IMR-90 (cell line): ENCODE data around the gene HOXB8. TPM values are rescaled to one million over a fixed set of nuclear protein-coding genes. Genes with fewer than 3 reads are reported as not detected.

Experiments used
- ATAC-seq: fragments of 200-7000 bp; cut with Tn5 transposase; 2 replicates; pipeline ENCODE4 v1.9.1; 2020; ENCODE audit warnings: low read depth, mild to moderate bottlenecking, moderate library complexity
- BruUV-seq: library from RNA; stranded (reverse); fragments of 400-500 nt; replicated peaks from 2 replicates; lab custom pipeline; 2021; lab: Mats Ljungman, UMichigan
- CTCF ChIA-PET: fragments of 300-600 bp; formaldehyde crosslinking; extraction: SDS; loops from one replicate; lab custom pipeline; 2021; ENCODE audit warnings: antibody characterized with exemption; lab: Yijun Ruan, JAX
- POLR2A ChIA-PET: fragments of 300-600 bp; sonication (Branson Sonifier 250); formaldehyde crosslinking; loops from one replicate; lab custom pipeline; 2022; ENCODE audit warnings: antibody characterized with exemption; ENCODE audit not compliant: unreplicated experiment; lab: Charles Lee
- DNase-seq: peaks from one replicate; pipeline ENCODE4 v3.0.0; 2013
- H2AFZ ChIP-seq: replicated peaks from 2 replicates; pipeline ENCODE3; 2013; ENCODE audit warnings: low read length, mild to moderate bottlenecking; ENCODE audit not compliant: poor library complexity
- H2AK5ac ChIP-seq: 2 replicates; pipeline ENCODE4 v1.6.1; 2013; ENCODE audit warnings: low read depth, low read length, inconsistent platforms
- H2AK9ac ChIP-seq: replicated peaks from 2 replicates; pipeline ENCODE3; 2013; ENCODE audit warnings: mild to moderate bottlenecking, low read depth, low read length, moderate library complexity; ENCODE audit not compliant: poor library complexity
- H2BK120ac ChIP-seq: 2 replicates; pipeline ENCODE4 v1.6.1; 2013; ENCODE audit warnings: low read depth, low read length, inconsistent platforms
- H2BK15ac ChIP-seq: 3 replicates; pipeline ENCODE4 v1.6.1; 2013; ENCODE audit warnings: low read depth, low read length, inconsistent platforms
- H2BK20ac ChIP-seq: 2 replicates; pipeline ENCODE4 v1.6.1; 2013; ENCODE audit warnings: low read depth, mild to moderate bottlenecking, inconsistent platforms, low read length, moderate library complexity
- H2BK5ac ChIP-seq: 2 replicates; pipeline ENCODE4 v1.6.1; 2013; ENCODE audit warnings: mild to moderate bottlenecking, low read depth, low read length, inconsistent platforms; ENCODE audit not compliant: poor library complexity, severe bottlenecking
- H3K14ac ChIP-seq: replicated peaks from 2 replicates; pipeline ENCODE4 v1.6.1; 2013; ENCODE audit warnings: low read depth, low read length, inconsistent platforms
- H3K18ac ChIP-seq: 2 replicates; pipeline ENCODE4 v1.6.1; 2013; ENCODE audit warnings: low read depth, low read length, control low read depth
- H3K23ac ChIP-seq: 2 replicates; pipeline ENCODE4 v1.6.1; 2013; ENCODE audit warnings: low read depth, low read length, inconsistent platforms
- H3K27ac ChIP-seq: 2 replicates; pipeline ENCODE4 v1.5.1; 2013; ENCODE audit warnings: mild to moderate bottlenecking, control low read depth, low read length; ENCODE audit not compliant: insufficient read depth
- H3K27me3 ChIP-seq: 2 replicates; pipeline ENCODE4 v1.6.1; 2013; ENCODE audit warnings: low read length; ENCODE audit not compliant: control insufficient read depth, insufficient read depth
- H3K36me3 ChIP-seq: 2 replicates; pipeline ENCODE4 v1.6.1; 2013; ENCODE audit warnings: low read length, mixed read lengths; ENCODE audit not compliant: control insufficient read depth, insufficient read depth
- H3K4ac ChIP-seq: 2 replicates; pipeline ENCODE4 v1.6.1; 2013; ENCODE audit warnings: low read depth, low read length, inconsistent platforms
- H3K4me1 ChIP-seq: 2 replicates; pipeline ENCODE4 v1.6.1; 2013; ENCODE audit warnings: low read length, mixed read lengths; ENCODE audit not compliant: control insufficient read depth, insufficient read depth
- H3K4me2 ChIP-seq: 2 replicates; pipeline ENCODE4 v1.6.1; 2013; ENCODE audit warnings: low read depth, mild to moderate bottlenecking, control low read depth, low read length, moderate library complexity
- H3K4me3 ChIP-seq: 2 replicates; pipeline ENCODE4 v1.5.1; 2013; ENCODE audit warnings: low read depth, mild to moderate bottlenecking, control low read depth, low read length, moderate library complexity; ENCODE audit not compliant: insufficient read depth
- H3K56ac ChIP-seq: 2 replicates; pipeline ENCODE4 v1.6.1; 2013; ENCODE audit warnings: low read length, inconsistent platforms; ENCODE audit not compliant: insufficient read depth; ENCODE audit errors: extremely low read depth
- H3K79me1 ChIP-seq, 2 experiments: 2 replicates each; pipeline ENCODE4 v1.6.1; 2013; ENCODE audit warnings: low read length in 2 of 2, inconsistent platforms in 1 of 2, low read depth in 1 of 2
- H3K9ac ChIP-seq: 2 replicates; pipeline ENCODE4 v1.6.1; 2013; ENCODE audit warnings: low read depth, low read length, control low read depth
- H3K9me1 ChIP-seq: 2 replicates; pipeline ENCODE4 v1.6.1; 2013; ENCODE audit warnings: low read length, inconsistent platforms; ENCODE audit not compliant: insufficient read depth
- H3K9me3 ChIP-seq: 2 replicates; pipeline ENCODE4 v1.6.1; 2013; ENCODE audit warnings: low read length; ENCODE audit not compliant: control insufficient read depth, insufficient read depth
- H4K20me1 ChIP-seq: 2 replicates; pipeline ENCODE4 v1.6.1; 2013; ENCODE audit warnings: low read length, inconsistent platforms; ENCODE audit not compliant: insufficient read depth
- H4K5ac ChIP-seq: 2 replicates; pipeline ENCODE4 v1.6.1; 2013; ENCODE audit warnings: mild to moderate bottlenecking, low read depth, low read length, control low read depth
- H4K8ac ChIP-seq, 2 experiments: 2 replicates each; pipeline ENCODE4 v1.6.1; 2013; ENCODE audit warnings: low read depth in 2 of 2, low read length in 2 of 2, control low read depth in 1 of 2, inconsistent platforms in 1 of 2
- H4K91ac ChIP-seq: 2 replicates; pipeline ENCODE4 v1.6.1; 2013; ENCODE audit warnings: low read depth, low read length, inconsistent platforms; ENCODE audit not compliant: insufficient read depth
- BHLHE40 ChIP-seq: fragments of 150-350 bp; IDR thresholded peaks from 2 replicates; pipeline ENCODE4 v1.6.1; 2016; ENCODE audit warnings: mild to moderate bottlenecking, low read depth, low read length
- CEBPB ChIP-seq: IDR thresholded peaks from 2 replicates; pipeline ENCODE4 v1.6.1; 2012; ENCODE audit warnings: low read depth, low read length, improper control_type of control experiment
- CHD1 ChIP-seq: IDR thresholded peaks from 2 replicates; pipeline ENCODE4 v1.6.1; 2012; ENCODE audit warnings: low read depth, low read length, improper control_type of control experiment
- CTCF ChIP-seq: conservative IDR thresholded peaks from 2 replicates; pipeline ENCODE4 v1.5.1; 2012; ENCODE audit warnings: mild to moderate bottlenecking, low read depth, low read length, improper control_type of control experiment
- ELK1 ChIP-seq: fragments of 150-350 bp; IDR thresholded peaks from 2 replicates; pipeline ENCODE4 v1.6.1; 2016; ENCODE audit warnings: low read depth, mild to moderate bottlenecking, low read length, moderate library complexity, borderline replicate concordance
- FOS ChIP-seq: fragments of 150-350 bp; IDR thresholded peaks from 2 replicates; pipeline ENCODE4 v1.6.1; 2016; ENCODE audit warnings: low read depth, low read length
- MAFK ChIP-seq: IDR thresholded peaks from 2 replicates; pipeline ENCODE4 v1.6.1; 2012; ENCODE audit warnings: low read depth, low read length, improper control_type of control experiment
- MAZ ChIP-seq: IDR thresholded peaks from 2 replicates; pipeline ENCODE4 v1.6.1; 2012; ENCODE audit warnings: low read depth, mild to moderate bottlenecking, low read length, improper control_type of control experiment, moderate library complexity, borderline replicate concordance
- MXI1 ChIP-seq: IDR thresholded peaks from 2 replicates; pipeline ENCODE4 v1.6.1; 2012; ENCODE audit warnings: low read depth, mild to moderate bottlenecking, low read length, moderate library complexity, borderline replicate concordance
- NFE2L2 ChIP-seq: fragments of 150-350 bp; IDR thresholded peaks from 2 replicates; pipeline ENCODE4 v1.6.1; 2016; ENCODE audit warnings: low read depth, mild to moderate bottlenecking, low read length
- POLR2A ChIP-seq: IDR thresholded peaks from 2 replicates; pipeline ENCODE4 v1.6.1; 2012; ENCODE audit warnings: mild to moderate bottlenecking, low read depth, low read length
- RAD21 ChIP-seq: IDR thresholded peaks from 2 replicates; pipeline ENCODE4 v1.6.1; 2012; ENCODE audit warnings: low read length, improper control_type of control experiment
- RCOR1 ChIP-seq: IDR thresholded peaks from 2 replicates; pipeline ENCODE4 v1.6.1; 2012; ENCODE audit warnings: mild to moderate bottlenecking, low read length, improper control_type of control experiment; ENCODE audit not compliant: insufficient replicate concordance
- RFX5 ChIP-seq: IDR thresholded peaks from 2 replicates; pipeline ENCODE4 v1.8.0; 2012; ENCODE audit warnings: low read depth, mild to moderate bottlenecking, low read length, moderate library complexity
- SMC3 ChIP-seq: fragments of 150-350 bp; IDR thresholded peaks from 2 replicates; pipeline ENCODE4 v1.6.1; 2016; ENCODE audit warnings: low read depth, mild to moderate bottlenecking, antibody characterized with exemption, low read length, moderate library complexity
- WGBS, 2 experiments: methylation state at CpG; one replicate each; pipeline versions ENCODE4 v1.1.5 to v1.1.7; 2013; ENCODE audit warnings: missing lambda C conversion rate in 2 of 2; ENCODE audit not compliant: insufficient read length in 1 of 2; ENCODE audit errors: extremely low coverage in 2 of 2; 5-methylcytosine and 5-hydroxymethylcytosine counted together
- dilution Hi-C: fragments of 300-500 bp; cut with HindIII; formaldehyde crosslinking; loops from one replicate; pipeline ENCODE4 v1.14.3; 2018; ENCODE audit warnings: low sequenced_read_pairs; ENCODE audit not compliant: unreplicated experiment
- in situ Hi-C: fragments of 300-500 bp; cut with MboI; formaldehyde crosslinking; loops from 3 replicates; pipeline ENCODE4 v1.14.3; 2019; ENCODE audit warnings: low sequenced_read_pairs, inconsistent platforms, mixed read lengths
- intact Hi-C: fragments of 100-400 bp; cut with micrococcal nuclease; formaldehyde crosslinking; loops from 2 replicates; pipeline ENCODE4 v1.10.0; 2022
- polyA plus RNA-seq, 3 experiments: library from polyadenylated mRNA; depleted of rRNA; stranded (reverse); fragments of >200 nt; gene quantifications; 2 replicates each; pipeline ENCODE4 v1.2.3, GENCODE V29; 2012; ENCODE audit warnings: low replicate concordance in 1 of 3
- total RNA-seq: library from RNA; depleted of rRNA; stranded (reverse); fragments of >200 nt; gene quantifications from 2 replicates; pipeline ENCODE4 v1.2.3, GENCODE V29; 2012

Gene HOXB8
- total and polyA plus RNA-seq, 2 of the 4 experiments (the other 2 are of a cell fraction) = 0.54 to 5.3 TPM

GRCh38 chr17:48621410-48622392, 6.6 kb upstream of the HOXB8 start:
- no peak overlapping the region for H2AK9ac ChIP-seq
- CTCF ChIA-PET = interaction anchor here (0.6 to 1.2 kb wide), 3 partner anchors 9 to 286 kb away, joined by 3 read pairs; no protein-coding TSS in a partner anchor
- POLR2A ChIA-PET = no interaction called here
- TF ChIP-seq SMC3 = no peak
- TF ChIP-seq MAZ = no peak
- TF ChIP-seq CHD1 = no peak
- no peak for TF ChIP-seq RFX5
- TF ChIP-seq FOS = no peak
- no peak for TF ChIP-seq NFE2L2
- TF ChIP-seq POLR2A = no peak
- no peak for TF ChIP-seq MXI1
- TF ChIP-seq CTCF = no peak
- no peak for TF ChIP-seq BHLHE40
- TF ChIP-seq MAFK = no peak
- TF ChIP-seq RCOR1 = no peak
- no peak for TF ChIP-seq ELK1
- TF ChIP-seq RAD21 = no peak
- no peak for TF ChIP-seq CEBPB

More at GRCh38 chr17:48621410-48622392, 6.6 kb upstream of the HOXB8 start:
- DNase-seq = no peak
- intact Hi-C loops (no loop called here), in situ Hi-C loops (loop anchor here (10.0 kb wide), 1 partner anchor 457 kb away; no protein-coding TSS in a partner anchor), dilution Hi-C loops (no loop called here)
- Histone ChIP-seq H3K79me1 (no peaks in the 10 kb centered on the region), H4K5ac (no peak overlapping the region), H3K27ac (no peak overlapping the region), H3K56ac (no peak overlapping the region), H3K9me1 (no peaks in the 10 kb centered on the region; the same call in 1 of the 2 replicates), H3K4ac (no peak overlapping the region), H3K36me3 (no peaks in the 10 kb centered on the region), H3K18ac (no peak overlapping the region), H3K9me3 (peaks cover 11% of the 10 kb centered on the region), H3K27me3 (peaks cover 96% of the 10 kb centered on the region), H2BK5ac (no peak overlapping the region), H4K8ac (no peak overlapping the region), H3K9ac (no peak overlapping the region), H3K4me3 (no peak overlapping the region), H4K20me1 (peaks cover 13% of the 10 kb centered on the region; the same call in 1 of the 2 replicates), H3K14ac (no peak overlapping the region), H2BK20ac (no peak overlapping the region), H2AK5ac (no peak overlapping the region), H3K23ac (no peak overlapping the region), H3K4me2 (no peak overlapping the region), H4K91ac (no peak overlapping the region), H2BK120ac (no peak overlapping the region), H2AFZ (no peak overlapping the region), H2BK15ac (no peak overlapping the region), H3K4me1 (no peaks in the 10 kb centered on the region; the same call in 1 of the 2 replicates)
- no peak for ATAC-seq
- WGBS, 2 experiments = 25% methylated on average over 13 of the region's 41 CpGs; no CpG with 5 or more reads in 1 of the 2 experiments
- BruUV-seq = no TSS peak
